HUES6 (cell line): ENCODE measurements around the gene TSSC4.
"Not testable (repeated sequence)": the region's sequence is repeated elsewhere in the genome, so short reads cannot be mapped to it uniquely, and the experiment has no call there.

Experiments
- H3K27ac ChIP-seq: 2 replicates; pipeline ENCODE4 v1.7.0; 2013; ENCODE audit warnings: low read depth, mild to moderate bottlenecking, low read length, inconsistent platforms
- H3K27me3 ChIP-seq: 2 replicates; pipeline ENCODE4 v1.6.1; 2013; ENCODE audit warnings: low read length; ENCODE audit not compliant: control insufficient read depth, insufficient read depth
- H3K36me3 ChIP-seq: 2 replicates; pipeline ENCODE4 v1.6.1; 2013; ENCODE audit warnings: low read length; ENCODE audit not compliant: control insufficient read depth, insufficient read depth
- H3K4me1 ChIP-seq: 2 replicates; pipeline ENCODE4 v1.6.1; 2013; ENCODE audit warnings: low read length; ENCODE audit not compliant: control insufficient read depth, insufficient read depth
- H3K4me3 ChIP-seq: 2 replicates; pipeline ENCODE4 v1.5.1; 2013; ENCODE audit warnings: low read depth, low read length
- H3K9ac ChIP-seq: one replicate; pipeline ENCODE4 v1.6.1; 2013; ENCODE audit warnings: mild to moderate bottlenecking, low read length
- H3K9me3 ChIP-seq: 2 replicates; pipeline ENCODE4 v1.6.1; 2013; ENCODE audit warnings: low read depth, low read length; ENCODE audit not compliant: control insufficient read depth, insufficient read depth

The TSSC4 gene

GRCh38 chr11:2400069-2400761 is at the start of gene TSSC4:
TSSC4 (plus strand) TSS chr11:2400750; CDS start chr11:2402634, 1,884 bp downstream.
- Histone ChIP-seq H3K36me3 (peaks cover 53% of the 10 kb centered on the region), H3K27me3 (no peaks in the 10 kb centered on the region), H3K9me3 (no peaks in the 10 kb centered on the region), H3K27ac (peak within 1 kb of the TSS; percentile 90), H3K4me3 (peak within 1 kb of the TSS; percentile 99), H3K9ac (peak within 1 kb of the TSS; percentile 99), H3K4me1 (peaks cover 17% of the 10 kb centered on the region; the same call in 1 of the 2 replicates)

- H3K9me3 ChIP-seq, result peaks cover 63% of the 10 kb centered on the region
- no peaks in the 10 kb centered on the region for H3K27me3 ChIP-seq
- H3K27ac ChIP-seq, result no peak overlapping the region
- no peak overlapping the region for H3K4me3 ChIP-seq
- H3K9ac ChIP-seq, result no peak overlapping the region
- H3K4me1 ChIP-seq, result no peaks in the 10 kb centered on the region
- no peaks in the 10 kb centered on the region for H3K36me3 ChIP-seq
These were observed 48.8 kb upstream of the TSSC4 start for GRCh38 chr11:2351701-2352100.

- Histone ChIP-seq H3K27ac (no peak overlapping the region), H3K9me3 (peaks cover 61% of the 10 kb centered on the region), H3K4me3 (no peak overlapping the region), H3K27me3 (no peaks in the 10 kb centered on the region), H3K9ac (no peak overlapping the region), H3K4me1 (no peaks in the 10 kb centered on the region), H3K36me3 (no peaks in the 10 kb centered on the region)
These were observed 48.1 kb upstream of the TSSC4 start for GRCh38 chr11:2352420-2352819.

- Histone ChIP-seq H3K27ac (no peak overlapping the region), H3K4me1 (no peaks in the 10 kb centered on the region), H3K36me3 (no peaks in the 10 kb centered on the region), H3K27me3 (no peaks in the 10 kb centered on the region), H3K4me3 (no peak overlapping the region), H3K9me3 (peaks cover 39% of the 10 kb centered on the region), H3K9ac (no peak overlapping the region)
These were observed 45.4 kb upstream of the TSSC4 start for GRCh38 chr11:2355000-2355644.

- no peaks in the 10 kb centered on the region for H3K36me3 ChIP-seq
- H3K4me3 ChIP-seq, result no peak overlapping the region
- no peak overlapping the region for H3K27ac ChIP-seq
- H3K27me3 ChIP-seq, result no peaks in the 10 kb centered on the region
- H3K4me1 ChIP-seq, result no peaks in the 10 kb centered on the region
- H3K9me3 ChIP-seq, result peaks cover 22% of the 10 kb centered on the region; the same call in 1 of the 2 replicates
- no peak overlapping the region for H3K9ac ChIP-seq
These were observed 43.3 kb upstream of the TSSC4 start for GRCh38 chr11:2357246-2357645.

GRCh38 chr11:2357651-2358050 is 42.9 kb upstream of the TSSC4 start:
- H3K4me1 ChIP-seq, H3K9ac ChIP-seq, H3K36me3 ChIP-seq, H3K27ac ChIP-seq, H3K27me3 ChIP-seq, H3K4me3 ChIP-seq: not testable (repeated sequence)
- H3K9me3 ChIP-seq, result peaks cover 22% of the 10 kb centered on the region; the same call in 1 of the 2 replicates

- Histone ChIP-seq H3K9me3 (peaks cover 19% of the 10 kb centered on the region; the same call in 1 of the 2 replicates), H3K27ac (no peak overlapping the region), H3K9ac (no peak overlapping the region), H3K36me3 (no peaks in the 10 kb centered on the region), H3K4me3 (no peak overlapping the region), H3K4me1 (no peaks in the 10 kb centered on the region), H3K27me3 (no peaks in the 10 kb centered on the region)
These were observed 41.7 kb upstream of the TSSC4 start for GRCh38 chr11:2358754-2359442.

GRCh38 chr11:2359557-2359956 is 41.0 kb upstream of the TSSC4 start:
- H3K4me1 ChIP-seq, result no peaks in the 10 kb centered on the region
- H3K9me3 ChIP-seq, result peaks cover 19% of the 10 kb centered on the region; the same call in 1 of the 2 replicates
- H3K36me3 ChIP-seq, result no peaks in the 10 kb centered on the region
- H3K27me3 ChIP-seq, result no peaks in the 10 kb centered on the region
- H3K4me3 ChIP-seq, result no peak overlapping the region
- no peak overlapping the region for H3K27ac ChIP-seq
- no peak overlapping the region for H3K9ac ChIP-seq

GRCh38 chr11:2360081-2360642 is 40.4 kb upstream of the TSSC4 start:
- Histone ChIP-seq H3K9me3 (peaks cover 19% of the 10 kb centered on the region; the same call in 1 of the 2 replicates), H3K4me1 (no peaks in the 10 kb centered on the region), H3K36me3 (no peaks in the 10 kb centered on the region), H3K27ac (no peak overlapping the region), H3K9ac (no peak overlapping the region), H3K4me3 (no peak overlapping the region), H3K27me3 (no peaks in the 10 kb centered on the region)

GRCh38 chr11:2361565-2361964 is 39.0 kb upstream of the TSSC4 start:
- no peak overlapping the region for H3K4me3 ChIP-seq
- H3K36me3 ChIP-seq, result no peaks in the 10 kb centered on the region
- H3K9me3 ChIP-seq, result peaks cover 9% of the 10 kb centered on the region; the same call in 1 of the 2 replicates
- H3K27me3 ChIP-seq, result no peaks in the 10 kb centered on the region
- no peaks in the 10 kb centered on the region for H3K4me1 ChIP-seq
- no peak overlapping the region for H3K9ac ChIP-seq
- H3K27ac ChIP-seq, result no peak overlapping the region

GRCh38 chr11:2362414-2362813 is 38.1 kb upstream of the TSSC4 start:
- H3K27ac ChIP-seq, result no peak overlapping the region
- no peaks in the 10 kb centered on the region for H3K4me1 ChIP-seq
- H3K9ac ChIP-seq, result no peak overlapping the region
- no peak overlapping the region for H3K4me3 ChIP-seq
- 0 out of 2 replicates have a peak, but pooled peaks cover 3% of the 10 kb centered on the region for H3K9me3 ChIP-seq
- H3K36me3 ChIP-seq, result no peaks in the 10 kb centered on the region
- no peaks in the 10 kb centered on the region for H3K27me3 ChIP-seq
